Activated naive CD4-positive, alpha-beta T cell treated with anti-CD3 and anti-CD28 coated beads for 36 hours (primary cell): ENCODE measurements around the gene MEMO1. TPM values are rescaled to one million over a fixed set of nuclear protein-coding genes. Genes with fewer than 3 reads are reported as not detected.

Experiments
- CTCF ChIA-PET: fragments of 350-600 bp; sonication (Branson Sonifier 250); formaldehyde crosslinking; loops from one replicate; lab custom pipeline; 2021; ENCODE audit warnings: antibody characterized with exemption; lab: Charles Lee
- DNase-seq: peaks from one replicate; pipeline ENCODE4 v3.0.0-alpha.2; 2020
- H3K27ac Mint-ChIP-seq: one replicate; pipeline ENCODE4 v1.8.0; 2021; ENCODE audit warnings: mild to moderate bottlenecking, mixed read lengths
- H3K27me3 Mint-ChIP-seq: one replicate; pipeline ENCODE4 v1.8.0; 2021; ENCODE audit warnings: low read depth, mixed read lengths
- H3K36me3 Mint-ChIP-seq: one replicate; pipeline ENCODE4 v1.8.0; 2021; ENCODE audit warnings: low read depth, mixed read lengths
- H3K4me1 Mint-ChIP-seq: one replicate; pipeline ENCODE4 v1.8.0; 2021; ENCODE audit warnings: low read depth, mixed read lengths
- H3K4me3 Mint-ChIP-seq: one replicate; pipeline ENCODE4 v1.8.0; 2021; ENCODE audit warnings: mild to moderate bottlenecking, moderate library complexity, mixed read lengths
- H3K9me3 Mint-ChIP-seq: one replicate; pipeline ENCODE4 v1.8.0; 2021; ENCODE audit warnings: mixed read lengths
- intact Hi-C: fragments of 100-400 bp; cut with micrococcal nuclease; formaldehyde crosslinking; loops from one replicate; pipeline ENCODE4 v1.15.1; 2023
- total RNA-seq, 2 experiments: library from RNA; stranded (reverse); gene quantifications; one replicate each; pipeline ENCODE4 v1.2.3, GENCODE V29; 2021

The MEMO1 gene
- total RNA-seq, 2 experiments from 2014 or later, result 39.5 to 42.0 TPM

- no peaks in the 10 kb centered on the region for H3K27me3 Mint-ChIP-seq
- no peaks in the 10 kb centered on the region for H3K36me3 Mint-ChIP-seq
- peaks cover 2% of the 10 kb centered on the region for H3K9me3 Mint-ChIP-seq
- H3K4me3 Mint-ChIP-seq, result no peak overlapping the region
- no peaks in the 10 kb centered on the region for H3K4me1 Mint-ChIP-seq
- DNase-seq, result no peak
- intact Hi-C loops, result loop anchor here (10.0 kb wide), 2 partner anchors 308 to 498 kb away; no protein-coding TSS in a partner anchor
- CTCF ChIA-PET, result no interaction called here
- H3K27ac Mint-ChIP-seq, result no peak overlapping the region
Measured at GRCh38 chr2:31832363-31832762, 178.4 kb downstream of the MEMO1 start.

- intact Hi-C loops, result loop anchor here (10.0 kb wide), 2 partner anchors 307 to 497 kb away; no protein-coding TSS in a partner anchor
- DNase-seq, result no peak
- Mint-ChIP-seq H3K4me1 (no peaks in the 10 kb centered on the region), H3K9me3 (peaks cover 2% of the 10 kb centered on the region), H3K4me3 (no peak overlapping the region), H3K27ac (no peak overlapping the region), H3K36me3 (no peaks in the 10 kb centered on the region), H3K27me3 (no peaks in the 10 kb centered on the region)
- CTCF ChIA-PET, result interaction anchor here (0.6 kb wide), 1 partner anchor 1113 kb away, joined by 3 read pairs; no protein-coding TSS in a partner anchor
Measured at GRCh38 chr2:31831585-31831984, 179.2 kb downstream of the MEMO1 start.

DNA sequence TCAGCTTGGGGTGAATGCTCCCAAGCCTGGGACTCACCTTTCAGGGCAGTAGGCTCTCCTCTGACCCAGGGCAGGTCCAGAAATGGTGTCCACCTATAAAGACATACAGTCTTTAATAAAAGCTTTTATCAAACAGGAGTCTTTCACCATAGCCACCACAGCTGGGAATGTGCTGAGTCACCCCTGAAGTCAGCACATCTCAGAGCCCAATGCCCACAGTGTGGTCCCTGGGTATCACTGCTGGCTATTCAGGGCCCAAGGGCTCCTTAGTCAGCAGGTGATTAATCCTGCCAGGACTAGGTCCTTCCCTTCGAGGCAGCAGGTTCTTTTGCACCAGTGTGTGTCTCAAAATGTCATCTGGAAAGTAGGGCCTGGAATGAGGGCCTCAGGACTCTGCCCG, 181.9 kb downstream of the MEMO1 start:
- H3K4me3 Mint-ChIP-seq, result no peak overlapping the region
- H3K4me1 Mint-ChIP-seq, result no peaks in the 10 kb centered on the region
- CTCF ChIA-PET, result no interaction called here
- H3K9me3 Mint-ChIP-seq, result peaks cover 2% of the 10 kb centered on the region
- no peak overlapping the region for H3K27ac Mint-ChIP-seq
- H3K27me3 Mint-ChIP-seq, result no peaks in the 10 kb centered on the region
- intact Hi-C loops, result no loop called here
- no peaks in the 10 kb centered on the region for H3K36me3 Mint-ChIP-seq
- DNase-seq, result no peak

- no peak overlapping the region for H3K4me3 Mint-ChIP-seq
- CTCF ChIA-PET, result no interaction called here
- no peaks in the 10 kb centered on the region for H3K27me3 Mint-ChIP-seq
- peaks cover 18% of the 10 kb centered on the region for H3K9me3 Mint-ChIP-seq
- intact Hi-C loops, result no loop called here
- H3K36me3 Mint-ChIP-seq, result no peaks in the 10 kb centered on the region
- DNase-seq, result no peak
- H3K4me1 Mint-ChIP-seq, result no peaks in the 10 kb centered on the region
- H3K27ac Mint-ChIP-seq, result no peak overlapping the region
Measured at GRCh38 chr2:31823558-31823957, 187.2 kb downstream of the MEMO1 start.

GRCh38 chr2:31822587-31822986, 188.2 kb downstream of the MEMO1 start:
- no peaks in the 10 kb centered on the region for H3K27me3 Mint-ChIP-seq

More at GRCh38 chr2:31822587-31822986, 188.2 kb downstream of the MEMO1 start:
- intact Hi-C loops, result no loop called here
- DNase-seq, result no peak
- H3K4me3 Mint-ChIP-seq, result no peak overlapping the region
- CTCF ChIA-PET, result no interaction called here
- no peaks in the 10 kb centered on the region for H3K4me1 Mint-ChIP-seq
- no peak overlapping the region for H3K27ac Mint-ChIP-seq
- peaks cover 18% of the 10 kb centered on the region for H3K9me3 Mint-ChIP-seq
- no peaks in the 10 kb centered on the region for H3K36me3 Mint-ChIP-seq

Other genes starting within 250 kb of the MEMO1 start
- gene DPY30, start 28.8 kb upstream of the MEMO1 start, total RNA-seq, result 10 to 100 TPM; 80.1 to 88.5 TPM
- gene SPAST, start 52.5 kb upstream of the MEMO1 start, total RNA-seq, result 10 to 100 TPM; 12.0 to 12.8 TPM
- 10 to 100 TPM; 12.5 to 13.4 TPM for gene SLC30A6, start 154.9 kb upstream of the MEMO1 start, total RNA-seq